Endothelial cell of umbilical vein (primary cell): Measurements from ENCODE around the gene PANK2.

Source experiments
- EZH2 ChIP-seq: IDR thresholded peaks from 2 replicates; pipeline ENCODE4 v1.6.1; 2012; ENCODE audit warnings: borderline replicate concordance, low read depth, mild to moderate bottlenecking, moderate library complexity, low read length, inconsistent platforms; ENCODE audit not compliant: severe bottlenecking
- GATA2 ChIP-seq: IDR thresholded peaks from 2 replicates; pipeline ENCODE4 v1.7.0; 2011; ENCODE audit warnings: low read depth, mild to moderate bottlenecking, moderate library complexity, mixed read lengths, low read length; ENCODE audit not compliant: insufficient read length, insufficient read depth
- JUN ChIP-seq: IDR thresholded peaks from 2 replicates; pipeline ENCODE4 v1.6.1; 2011; ENCODE audit warnings: borderline replicate concordance, low read depth; ENCODE audit not compliant: insufficient read length, insufficient read depth
- POLR2A ChIP-seq: IDR thresholded peaks from 2 replicates; pipeline ENCODE4 v1.6.1; 2012; ENCODE audit warnings: low read depth, mild to moderate bottlenecking, control low read depth, low read length
- POLR2AphosphoS5 ChIP-seq: IDR thresholded peaks from 2 replicates; pipeline ENCODE4 v1.6.1; 2012; ENCODE audit warnings: low read depth, mild to moderate bottlenecking, control low read depth, low read length, moderate library complexity; ENCODE audit not compliant: insufficient read depth
- TF ChIP-seq, protein P1 (sequence below), 2 donors: IDR thresholded peaks; 1 replicate in 1 of 2; 2 replicates in 1 of 2; pipeline ENCODE4 v1.5.1; 2011; ENCODE audit warnings: low read length in 2 of 2, mild to moderate bottlenecking in 2 of 2, moderate library complexity in 2 of 2, control low read depth in 1 of 2, inconsistent platforms in 1 of 2, low read depth in 1 of 2; ENCODE audit not compliant: insufficient read depth in 1 of 2; ENCODE audit errors: extremely low read depth in 1 of 2
- TF ChIP-seq, protein P2 (sequence below): IDR thresholded peaks from 2 replicates; pipeline ENCODE4 v1.6.1; 2011; ENCODE audit not compliant: insufficient read depth, insufficient read length

DNA sequence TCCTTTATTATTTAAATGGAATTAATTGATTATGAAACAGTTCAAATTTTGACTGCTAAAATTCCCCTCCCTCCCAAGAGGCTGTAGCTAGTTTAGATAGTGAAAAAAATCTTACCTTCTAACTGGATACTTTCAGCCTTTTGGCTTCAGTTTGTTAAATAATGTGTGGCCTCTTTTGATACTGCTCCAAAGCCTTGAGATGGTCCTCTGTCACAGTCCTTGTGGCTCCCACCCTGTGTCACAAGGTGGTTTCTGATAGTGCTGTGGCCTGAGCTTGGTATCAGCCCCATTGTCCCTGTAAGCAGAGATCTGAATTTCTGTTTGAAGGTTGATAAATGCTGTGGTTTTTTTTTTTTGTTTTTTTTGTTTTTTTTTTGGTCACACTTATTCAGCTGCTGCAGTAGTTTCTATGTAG lies 20.8 kb downstream of the PANK2 start:
- TF ChIP-seq, protein P1, sequence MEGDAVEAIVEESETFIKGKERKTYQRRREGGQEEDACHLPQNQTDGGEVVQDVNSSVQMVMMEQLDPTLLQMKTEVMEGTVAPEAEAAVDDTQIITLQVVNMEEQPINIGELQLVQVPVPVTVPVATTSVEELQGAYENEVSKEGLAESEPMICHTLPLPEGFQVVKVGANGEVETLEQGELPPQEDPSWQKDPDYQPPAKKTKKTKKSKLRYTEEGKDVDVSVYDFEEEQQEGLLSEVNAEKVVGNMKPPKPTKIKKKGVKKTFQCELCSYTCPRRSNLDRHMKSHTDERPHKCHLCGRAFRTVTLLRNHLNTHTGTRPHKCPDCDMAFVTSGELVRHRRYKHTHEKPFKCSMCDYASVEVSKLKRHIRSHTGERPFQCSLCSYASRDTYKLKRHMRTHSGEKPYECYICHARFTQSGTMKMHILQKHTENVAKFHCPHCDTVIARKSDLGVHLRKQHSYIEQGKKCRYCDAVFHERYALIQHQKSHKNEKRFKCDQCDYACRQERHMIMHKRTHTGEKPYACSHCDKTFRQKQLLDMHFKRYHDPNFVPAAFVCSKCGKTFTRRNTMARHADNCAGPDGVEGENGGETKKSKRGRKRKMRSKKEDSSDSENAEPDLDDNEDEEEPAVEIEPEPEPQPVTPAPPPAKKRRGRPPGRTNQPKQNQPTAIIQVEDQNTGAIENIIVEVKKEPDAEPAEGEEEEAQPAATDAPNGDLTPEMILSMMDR (IDR thresholded peaks at IDR 0.05; ENCODE audit: extremely low read depth in 1 of 2, insufficient read depth in 1 of 2, low read depth in 1 of 2, low read length in 2 of 2), result no peak
- TF ChIP-seq POLR2A (no peak), JUN (no peak), EZH2 (no peak), GATA2 (no peak), POLR2AphosphoS5 (no peak)
- TF ChIP-seq, protein P2, sequence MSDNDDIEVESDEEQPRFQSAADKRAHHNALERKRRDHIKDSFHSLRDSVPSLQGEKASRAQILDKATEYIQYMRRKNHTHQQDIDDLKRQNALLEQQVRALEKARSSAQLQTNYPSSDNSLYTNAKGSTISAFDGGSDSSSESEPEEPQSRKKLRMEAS, result no peak
